HUES48 (cell line): ENCODE measurements around the gene PIKFYVE.
"Not testable (repeated sequence)": the region's sequence is repeated elsewhere in the genome, so short reads cannot be mapped to it uniquely, and the experiment has no call there.

Experiments
- H3K27ac ChIP-seq: one replicate; pipeline ENCODE4 v1.7.0; 2013; ENCODE audit warnings: low read depth, low read length, inconsistent platforms
- H3K27me3 ChIP-seq: 2 replicates; pipeline ENCODE4 v1.6.1; 2013; ENCODE audit warnings: mild to moderate bottlenecking, low read length; ENCODE audit not compliant: control insufficient read depth, insufficient read depth
- H3K36me3 ChIP-seq: 2 replicates; pipeline ENCODE4 v1.6.1; 2013; ENCODE audit warnings: low read length; ENCODE audit not compliant: control insufficient read depth, insufficient read depth
- H3K4me1 ChIP-seq: 2 replicates; pipeline ENCODE4 v1.6.1; 2013; ENCODE audit warnings: mild to moderate bottlenecking, low read length; ENCODE audit not compliant: control insufficient read depth, insufficient read depth
- H3K4me3 ChIP-seq: 2 replicates; pipeline ENCODE4 v1.5.1; 2013; ENCODE audit warnings: mild to moderate bottlenecking, low read depth, low read length
- H3K9ac ChIP-seq: 2 replicates; pipeline ENCODE4 v1.6.1; 2013; ENCODE audit warnings: mild to moderate bottlenecking, low read depth, low read length, moderate library complexity
- H3K9me3 ChIP-seq: 2 replicates; pipeline ENCODE4 v1.6.1; 2013; ENCODE audit warnings: low read length; ENCODE audit not compliant: control insufficient read depth, insufficient read depth

Gene PIKFYVE

GRCh38 chr2:208254871-208255556 is 11.0 kb upstream of the PIKFYVE start, which contains the start of gene IDH1:
Gene IDH1 (minus strand): TSS chr2:208255071. CDS start chr2:208251551, 3,520 bp downstream.
- peak within 1 kb of the TSS; percentile 97 for H3K4me3 ChIP-seq
- no peaks in the 10 kb centered on the region for H3K9me3 ChIP-seq
- peak within 1 kb of the TSS; percentile 78 for H3K9ac ChIP-seq
- H3K27me3 ChIP-seq: no peaks in the 10 kb centered on the region
- peak within 1 kb of the TSS; percentile 95 for H3K27ac ChIP-seq
- peaks cover 39% of the 10 kb centered on the region for H3K36me3 ChIP-seq
- peaks cover 14% of the 10 kb centered on the region; the same call in 1 of the 2 replicates for H3K4me1 ChIP-seq

- Histone ChIP-seq H3K4me1 (peaks cover 14% of the 10 kb centered on the region; the same call in 1 of the 2 replicates), H3K9ac (peak overlapping the region; percentile 56), H3K9me3 (no peaks in the 10 kb centered on the region), H3K27me3 (no peaks in the 10 kb centered on the region), H3K27ac (peak overlapping the region; percentile 95), H3K4me3 (peak overlapping the region; percentile 97), H3K36me3 (peaks cover 33% of the 10 kb centered on the region)
These were observed 10.4 kb upstream of the PIKFYVE start for GRCh38 chr2:208255557-208256106.

- Histone ChIP-seq H3K9ac (no peak overlapping the region), H3K4me1 (peaks cover 14% of the 10 kb centered on the region; the same call in 1 of the 2 replicates), H3K27me3 (no peaks in the 10 kb centered on the region), H3K27ac (no peak overlapping the region), H3K9me3 (no peaks in the 10 kb centered on the region), H3K36me3 (peaks cover 26% of the 10 kb centered on the region), H3K4me3 (no peak overlapping the region)
These were observed 9.8 kb upstream of the PIKFYVE start for GRCh38 chr2:208256192-208256782.

- peaks cover 18% of the 10 kb centered on the region for H3K36me3 ChIP-seq
- not testable (repeated sequence) for H3K9ac ChIP-seq, H3K4me3 ChIP-seq, H3K27ac ChIP-seq, H3K9me3 ChIP-seq, H3K27me3 ChIP-seq
- peaks cover 14% of the 10 kb centered on the region; the same call in 1 of the 2 replicates for H3K4me1 ChIP-seq
These were observed 8.9 kb upstream of the PIKFYVE start for GRCh38 chr2:208256849-208257813.

DNA sequence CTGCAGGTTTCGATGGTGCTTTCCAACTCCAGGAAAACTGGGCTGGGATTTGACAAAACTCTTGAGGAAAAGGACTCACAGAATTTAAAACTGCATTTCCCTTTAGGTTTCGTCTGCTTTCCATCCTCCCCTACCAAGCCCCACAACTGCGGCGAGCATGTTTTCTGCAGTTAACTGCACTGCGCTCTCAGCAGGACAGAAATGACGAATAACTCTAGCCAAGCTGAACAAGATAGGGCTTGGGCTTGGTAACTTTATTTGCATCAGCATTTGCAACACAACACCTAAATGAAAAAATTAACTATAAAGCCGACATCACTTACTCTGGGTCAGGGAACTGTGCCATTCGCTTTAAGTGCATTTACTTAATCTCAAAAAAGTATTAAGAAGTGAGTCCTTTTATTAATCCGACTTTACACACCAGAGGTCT is 669 bp upstream of the PIKFYVE start:
- Histone ChIP-seq H3K4me3 (peak overlapping the region; percentile 75), H3K36me3 (0 out of 2 replicates have a peak, but pooled peaks cover 2% of the 10 kb centered on the region), H3K4me1 (peaks cover 13% of the 10 kb centered on the region), H3K9ac (peak overlapping the region; percentile 62), H3K27ac (peak overlapping the region; percentile 92), H3K27me3 (no peaks in the 10 kb centered on the region), H3K9me3 (no peaks in the 10 kb centered on the region)

- Histone ChIP-seq H3K9me3 (no peaks in the 10 kb centered on the region), H3K27me3 (no peaks in the 10 kb centered on the region), H3K4me1 (peaks cover 13% of the 10 kb centered on the region), H3K9ac (peak overlapping the region; percentile 57), H3K27ac (peak overlapping the region; percentile 92), H3K36me3 (peaks cover 8% of the 10 kb centered on the region), H3K4me3 (peak overlapping the region; percentile 75)
These were observed 468 bp downstream of the PIKFYVE start for GRCh38 chr2:208266553-208266893.

DNA sequence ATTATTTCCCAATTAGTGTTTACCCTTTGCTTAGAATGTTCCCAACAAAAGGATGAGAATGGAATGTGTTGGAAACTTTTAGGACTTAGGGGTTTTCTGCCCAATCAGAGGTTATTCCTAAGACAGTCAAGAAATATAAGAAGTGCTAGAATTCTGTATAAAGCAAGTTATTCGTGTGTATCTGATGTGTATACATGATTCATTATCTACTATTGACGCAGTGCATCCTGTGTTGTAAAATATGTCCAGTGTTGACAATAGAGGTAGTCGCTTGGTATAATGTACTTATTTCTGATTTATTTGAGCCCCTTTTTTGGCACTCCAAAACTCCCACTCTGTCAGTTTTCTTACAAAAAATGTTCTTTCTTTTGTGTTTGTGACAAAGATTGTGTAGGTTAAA is 881 bp downstream of the PIKFYVE start:
- Histone ChIP-seq H3K27me3 (no peaks in the 10 kb centered on the region), H3K4me1 (peaks cover 13% of the 10 kb centered on the region), H3K9me3 (no peaks in the 10 kb centered on the region), H3K9ac (peak overlapping the region; percentile 57; the same call in 1 of the 2 replicates), H3K4me3 (peak overlapping the region; percentile 75), H3K27ac (peak overlapping the region; percentile 92), H3K36me3 (peaks cover 11% of the 10 kb centered on the region)

GRCh38 chr2:208267526-208267925 is 1.5 kb downstream of the PIKFYVE start:
- not testable (repeated sequence) for H3K27ac ChIP-seq
- H3K4me3 ChIP-seq: peak overlapping the region; percentile 75

GRCh38 chr2:208268156-208268952 is 2.3 kb downstream of the PIKFYVE start:
- Histone ChIP-seq H3K36me3 (peaks cover 24% of the 10 kb centered on the region), H3K9ac (no peak overlapping the region), H3K4me1 (peaks cover 13% of the 10 kb centered on the region), H3K27ac (no peak overlapping the region), H3K9me3 (no peaks in the 10 kb centered on the region), H3K27me3 (no peaks in the 10 kb centered on the region), H3K4me3 (0 out of 2 replicates have a peak overlapping the region, but pooled peaks have one; percentile 75)

More at GRCh38 chr2:208267526-208267925, 1.5 kb downstream of the PIKFYVE start:
- H3K9ac ChIP-seq, H3K9me3 ChIP-seq, H3K27me3 ChIP-seq: not testable (repeated sequence)
- Histone ChIP-seq H3K36me3 (peaks cover 16% of the 10 kb centered on the region), H3K4me1 (peaks cover 13% of the 10 kb centered on the region)

DNA sequence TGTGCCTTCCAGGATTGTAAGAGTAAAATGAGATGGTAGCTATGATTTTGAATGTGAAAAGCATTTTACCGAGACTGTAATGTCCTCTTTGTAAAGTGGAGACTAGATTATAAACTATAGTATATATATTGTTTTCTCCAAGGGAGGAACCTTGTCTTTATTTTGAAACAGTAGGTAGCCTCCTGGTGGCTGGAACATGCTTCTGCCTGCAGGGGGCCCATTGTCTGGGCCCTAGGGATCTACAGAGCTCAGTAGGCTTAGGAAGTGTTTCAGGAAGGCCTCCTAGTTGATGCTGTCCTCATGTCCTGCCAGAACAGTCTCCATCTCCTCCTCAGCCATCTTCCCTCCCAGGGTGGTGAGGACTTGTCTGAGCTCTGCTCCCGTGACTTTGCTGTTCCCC is 3.0 kb downstream of the PIKFYVE start:
- H3K4me3 ChIP-seq: no peak overlapping the region
- no peak overlapping the region for H3K9ac ChIP-seq
- H3K9me3 ChIP-seq: no peaks in the 10 kb centered on the region
- no peak overlapping the region for H3K27ac ChIP-seq
- peaks cover 13% of the 10 kb centered on the region for H3K4me1 ChIP-seq
- H3K27me3 ChIP-seq: no peaks in the 10 kb centered on the region
- H3K36me3 ChIP-seq: peaks cover 31% of the 10 kb centered on the region
